Nephron (organoid): ENCODE data around the gene BBX.

Source experiments
- H3K27ac Mint-ChIP-seq, 3 experiments: 2 replicates each; pipeline ENCODE4 v1.8.0; 2020; ENCODE audit warnings: mixed read lengths in 3 of 3, mild to moderate bottlenecking in 2 of 3, moderate library complexity in 1 of 3
- H3K27me3 Mint-ChIP-seq: 2 replicates; pipeline ENCODE4 v1.8.0; 2021; ENCODE audit warnings: low read depth, mild to moderate bottlenecking, moderate library complexity, mixed read lengths
- H3K36me3 Mint-ChIP-seq: 2 replicates; pipeline ENCODE4 v1.8.0; 2020; ENCODE audit warnings: low read depth, mixed read lengths
- H3K4me1 Mint-ChIP-seq: 2 replicates; pipeline ENCODE4 v1.8.0; 2020; ENCODE audit warnings: mixed read lengths
- H3K4me3 Mint-ChIP-seq, 3 experiments: 2 replicates each; pipeline ENCODE4 v1.8.0; 2020; ENCODE audit warnings: mild to moderate bottlenecking in 3 of 3, mixed read lengths in 3 of 3, moderate library complexity in 2 of 3
- H3K9me3 Mint-ChIP-seq: 2 replicates; pipeline ENCODE4 v1.8.0; 2020; ENCODE audit warnings: mixed read lengths
- CTCF ChIP-seq, 3 experiments: fragments of 200-600 bp; sonication (generic); IDR thresholded peaks; one replicate each; pipeline ENCODE4 v1.5.0; 2021; ENCODE audit warnings: antibody characterized with exemption in 3 of 3; ENCODE audit not compliant: unreplicated experiment in 3 of 3

Gene BBX

GRCh38 chr3:107522510-107523288 lies at the start of gene BBX:
BBX (plus strand) TSS chr3:107522962; CDS start chr3:107710461, 187,499 bp downstream.
- Mint-ChIP-seq H3K27ac (peak within 1 kb of the TSS; percentile 96 to 99 (median 98)), H3K27me3 (no peaks in the 10 kb centered on the region), H3K9me3 (no peaks in the 10 kb centered on the region), H3K4me3 (peak within 1 kb of the TSS; percentile 93 to 97 (median 97)), H3K4me1 (peaks cover 16% of the 10 kb centered on the region), H3K36me3 (peaks cover 10% of the 10 kb centered on the region)
- TF ChIP-seq CTCF (IDR thresholded peaks at IDR 0.05; ENCODE audit: unreplicated experiment in 3 of 3) = no peak

GRCh38 chr3:107476462-107476861 lies 46.3 kb upstream of the BBX start:
- H3K27me3 Mint-ChIP-seq = no peaks in the 10 kb centered on the region
- no peak overlapping the region for H3K4me3 Mint-ChIP-seq
- H3K4me1 Mint-ChIP-seq = no peaks in the 10 kb centered on the region
- H3K9me3 Mint-ChIP-seq = peaks cover 31% of the 10 kb centered on the region
- no peak for TF ChIP-seq CTCF (IDR thresholded peaks at IDR 0.05; ENCODE audit: unreplicated experiment in 3 of 3)
- H3K36me3 Mint-ChIP-seq = peaks cover 2% of the 10 kb centered on the region
- no peak overlapping the region for H3K27ac Mint-ChIP-seq

GRCh38 chr3:107487490-107487889 lies 35.3 kb upstream of the BBX start:
- Mint-ChIP-seq H3K27me3 (no peaks in the 10 kb centered on the region), H3K9me3 (no peaks in the 10 kb centered on the region), H3K27ac (no peak overlapping the region), H3K4me1 (peaks cover 4% of the 10 kb centered on the region), H3K4me3 (no peak overlapping the region), H3K36me3 (no peaks in the 10 kb centered on the region)
- no peak for TF ChIP-seq CTCF (IDR thresholded peaks at IDR 0.05; ENCODE audit: unreplicated experiment in 3 of 3)

GRCh38 chr3:107488942-107489341 lies 33.8 kb upstream of the BBX start:
- no peaks in the 10 kb centered on the region for H3K9me3 Mint-ChIP-seq

GRCh38 chr3:107493134-107493533 lies 29.6 kb upstream of the BBX start:
- Mint-ChIP-seq H3K4me3 (no peak overlapping the region), H3K36me3 (no peaks in the 10 kb centered on the region)
- TF ChIP-seq CTCF (IDR thresholded peaks at IDR 0.05; ENCODE audit: unreplicated experiment in 3 of 3) = no peak

More at GRCh38 chr3:107488942-107489341, 33.8 kb upstream of the BBX start:
- no peak overlapping the region for H3K4me3 Mint-ChIP-seq
- H3K36me3 Mint-ChIP-seq = no peaks in the 10 kb centered on the region
- peaks cover 3% of the 10 kb centered on the region for H3K27me3 Mint-ChIP-seq
- no peak for TF ChIP-seq CTCF (IDR thresholded peaks at IDR 0.05; ENCODE audit: unreplicated experiment in 3 of 3)
- H3K4me1 Mint-ChIP-seq = peaks cover 4% of the 10 kb centered on the region
- H3K27ac Mint-ChIP-seq = no peak overlapping the region

GRCh38 chr3:107496855-107497254 lies 25.9 kb upstream of the BBX start:
- peaks cover 3% of the 10 kb centered on the region for H3K27me3 Mint-ChIP-seq
- no peak overlapping the region for H3K4me3 Mint-ChIP-seq
- no peaks in the 10 kb centered on the region for H3K36me3 Mint-ChIP-seq
- no peaks in the 10 kb centered on the region for H3K9me3 Mint-ChIP-seq
- no peak for TF ChIP-seq CTCF (IDR thresholded peaks at IDR 0.05; ENCODE audit: unreplicated experiment in 3 of 3)
- no peaks in the 10 kb centered on the region for H3K4me1 Mint-ChIP-seq
- no peak overlapping the region for H3K27ac Mint-ChIP-seq

More at GRCh38 chr3:107493134-107493533, 29.6 kb upstream of the BBX start:
- Mint-ChIP-seq H3K27me3 (peaks cover 3% of the 10 kb centered on the region), H3K27ac (no peak overlapping the region), H3K4me1 (no peaks in the 10 kb centered on the region), H3K9me3 (no peaks in the 10 kb centered on the region)
